ENCODE measurements around the gene PTRHD1.

GRCh38 chr2:24814516-24814915 lies 21.3 kb upstream of the PTRHD1 start:
- TF ChIP-seq MXI1 (IDR thresholded peaks at IDR 0.05; ENCODE audit: low read depth, low read length) (no peak), SPI1 (IDR thresholded peaks at IDR 0.05; ENCODE audit: borderline replicate concordance, insufficient read depth, low read depth, low read length) (no peak), RUNX3 (IDR thresholded peaks at IDR 0.05; ENCODE audit: low read length) (no peak), USF2 (IDR thresholded peaks at IDR 0.05; ENCODE audit: borderline replicate concordance, low read depth, low read length) (no peak)
- TF ChIP-seq, protein P1, sequence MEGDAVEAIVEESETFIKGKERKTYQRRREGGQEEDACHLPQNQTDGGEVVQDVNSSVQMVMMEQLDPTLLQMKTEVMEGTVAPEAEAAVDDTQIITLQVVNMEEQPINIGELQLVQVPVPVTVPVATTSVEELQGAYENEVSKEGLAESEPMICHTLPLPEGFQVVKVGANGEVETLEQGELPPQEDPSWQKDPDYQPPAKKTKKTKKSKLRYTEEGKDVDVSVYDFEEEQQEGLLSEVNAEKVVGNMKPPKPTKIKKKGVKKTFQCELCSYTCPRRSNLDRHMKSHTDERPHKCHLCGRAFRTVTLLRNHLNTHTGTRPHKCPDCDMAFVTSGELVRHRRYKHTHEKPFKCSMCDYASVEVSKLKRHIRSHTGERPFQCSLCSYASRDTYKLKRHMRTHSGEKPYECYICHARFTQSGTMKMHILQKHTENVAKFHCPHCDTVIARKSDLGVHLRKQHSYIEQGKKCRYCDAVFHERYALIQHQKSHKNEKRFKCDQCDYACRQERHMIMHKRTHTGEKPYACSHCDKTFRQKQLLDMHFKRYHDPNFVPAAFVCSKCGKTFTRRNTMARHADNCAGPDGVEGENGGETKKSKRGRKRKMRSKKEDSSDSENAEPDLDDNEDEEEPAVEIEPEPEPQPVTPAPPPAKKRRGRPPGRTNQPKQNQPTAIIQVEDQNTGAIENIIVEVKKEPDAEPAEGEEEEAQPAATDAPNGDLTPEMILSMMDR (IDR thresholded peaks at IDR 0.05 in 2 of 3, conservative IDR thresholded peaks at IDR 0.05 in 1 of 3; ENCODE audit: control insufficient read depth in 2 of 3, extremely low read depth in 1 of 3, insufficient read depth in 1 of 3, low read depth in 3 of 3, low read length in 3 of 3), result no peak
